SK-N-SH (cell line): Measurements from ENCODE around the gene RFTN1. TPM values are rescaled to one million over a fixed set of nuclear protein-coding genes. Genes with fewer than 3 reads are reported as not detected.
"Not testable (repeated sequence)": the region's sequence is repeated elsewhere in the genome, so short reads cannot be mapped to it uniquely, and the experiment has no call there.

Experiments
- CTCF ChIA-PET: fragments of 300-600, 350-600 bp; formaldehyde crosslinking; extraction: SDS; loops from one replicate; lab custom pipeline; 2021; lab: Yijun Ruan, JAX
- POLR2A ChIA-PET: fragments of 350-600 bp; sonication (Branson Sonifier 250); formaldehyde crosslinking; extraction: SDS; loops from one replicate; lab custom pipeline; 2020; ENCODE audit warnings: antibody characterized with exemption, inconsistent platforms; lab: Yijun Ruan, JAX
- DNase-seq: peaks from one replicate; pipeline ENCODE4 v3.0.0; 2012
- H2AFZ ChIP-seq: fragments of 200-600 bp; sonication (generic); 2 replicates; pipeline ENCODE4 v1.8.1; 2016; ENCODE audit warnings: antibody characterized with exemption, mild to moderate bottlenecking, low read depth
- H3F3A ChIP-seq: fragments of 200-600 bp; sonication (generic); replicated peaks from 2 replicates; pipeline ENCODE3; 2016; ENCODE audit warnings: antibody characterized with exemption, mild to moderate bottlenecking; ENCODE audit not compliant: insufficient read depth
- H3K27ac ChIP-seq, 2 experiments: fragments of 200-500 bp in 1 of 2; fragments of 200-600 bp in 1 of 2; sonication (Bioruptor generic) in 1 of 2; sonication (generic), shearing (Covaris generic) in 1 of 2; 2 replicates each; pipeline versions ENCODE4 v1.5.1 to v1.6.1; 2014 to 2016; ENCODE audit warnings: low read depth in 2 of 2, inconsistent platforms in 1 of 2, low read length in 1 of 2, mild to moderate bottlenecking in 1 of 2, mixed read lengths in 1 of 2
- H3K27me3 ChIP-seq: fragments of 200-600 bp; sonication (generic), shearing (Covaris generic); 2 replicates; pipeline ENCODE4 v1.6.1; 2016; ENCODE audit warnings: mixed run types; ENCODE audit not compliant: insufficient read depth
- H3K36me3 ChIP-seq, 2 experiments: fragments of 200-500 bp in 1 of 2; fragments of 200-600 bp in 1 of 2; sonication (Bioruptor generic) in 1 of 2; sonication (generic) in 1 of 2; replicated peaks in 1 of 2; 2 replicates each; pipeline versions ENCODE3 to v1.5.1; 2014 to 2016; ENCODE audit warnings: low read length in 1 of 2, mild to moderate bottlenecking in 1 of 2; ENCODE audit not compliant: insufficient read depth in 2 of 2, control insufficient read depth in 1 of 2
- H3K4me1 ChIP-seq, 2 experiments: fragments of 200-500 bp in 1 of 2; fragments of 200-600 bp in 1 of 2; sonication (Bioruptor generic) in 1 of 2; sonication (generic), shearing (Covaris generic) in 1 of 2; 2 replicates each; pipeline versions ENCODE4 v1.5.1 to v1.6.1; 2014 to 2016; ENCODE audit warnings: low read depth in 1 of 2, low read length in 1 of 2, mixed run types in 1 of 2; ENCODE audit not compliant: insufficient read depth in 2 of 2, control insufficient read depth in 1 of 2
- H3K4me2 ChIP-seq: fragments of 200-600 bp; sonication (generic), shearing (Covaris generic); 2 replicates; pipeline ENCODE4 v1.6.1; 2017; ENCODE audit warnings: mixed run types
- H3K4me3 ChIP-seq, 2 experiments: fragments of 200-500 bp in 1 of 2; fragments of 200-600 bp in 1 of 2; sonication (Bioruptor generic) in 1 of 2; sonication (generic), shearing (Covaris generic) in 1 of 2; 2 replicates each; pipeline versions ENCODE4 v1.5.1 to v1.8.1; 2014 to 2016; ENCODE audit warnings: low read depth in 2 of 2, inconsistent platforms in 1 of 2, low read length in 1 of 2, mild to moderate bottlenecking in 1 of 2, mixed read lengths in 1 of 2, moderate library complexity in 1 of 2
- H3K79me2 ChIP-seq: fragments of 200-600 bp; sonication (generic); 2 replicates; pipeline ENCODE4 v1.8.1; 2017; ENCODE audit warnings: mild to moderate bottlenecking; ENCODE audit not compliant: insufficient read depth
- H3K9ac ChIP-seq: fragments of 200-600 bp; sonication (generic); 2 replicates; pipeline ENCODE4 v1.6.1; 2017; ENCODE audit warnings: mixed run types
- H3K9me2 ChIP-seq: fragments of 200-600 bp; sonication (generic); 2 replicates; pipeline ENCODE4 v1.6.1; 2017; ENCODE audit warnings: mixed run types
- H3K9me3 ChIP-seq: fragments of 200-600 bp; sonication (generic); 2 replicates; pipeline ENCODE4 v1.6.1; 2017; ENCODE audit warnings: mixed run types, mild to moderate bottlenecking, moderate library complexity
- H4K20me1 ChIP-seq: fragments of 200-600 bp; sonication (generic); 2 replicates; pipeline ENCODE4 v1.6.1; 2017; ENCODE audit warnings: mild to moderate bottlenecking, mixed run types; ENCODE audit not compliant: insufficient read depth
- CHD2 ChIP-seq: fragments of 150-350 bp; IDR thresholded peaks from 2 replicates; pipeline ENCODE4 v1.6.1; 2018; ENCODE audit warnings: low read length; ENCODE audit not compliant: partially characterized antibody
- EP300 ChIP-seq, 2 experiments: IDR thresholded peaks; 2 replicates each; pipeline versions ENCODE4 v1.4.0 to v1.6.1; 2012; ENCODE audit warnings: borderline replicate concordance in 1 of 2, low read depth in 1 of 2, low read length in 1 of 2
- FOXJ3 ChIP-seq: sonication (generic); formaldehyde crosslinking; IDR thresholded peaks from 2 replicates; pipeline ENCODE4 v1.5.1; 2020; ENCODE audit warnings: mild to moderate bottlenecking, missing genetic modification reagents
- GABPA ChIP-seq: IDR thresholded peaks from 2 replicates; pipeline ENCODE4 v1.4.0; 2012; ENCODE audit warnings: low read depth, mild to moderate bottlenecking
- NFIC ChIP-seq: IDR thresholded peaks from 2 replicates; pipeline ENCODE4 v1.4.0; 2012; ENCODE audit warnings: borderline replicate concordance
- RAD21 ChIP-seq: IDR thresholded peaks from 2 replicates; pipeline ENCODE4 v1.6.1; 2012; ENCODE audit warnings: mild to moderate bottlenecking, low read length
- REST ChIP-seq: IDR thresholded peaks from 2 replicates; pipeline ENCODE4 v1.6.1; 2012; ENCODE audit warnings: mild to moderate bottlenecking, low read depth, low read length, moderate library complexity
- RFX5 ChIP-seq: IDR thresholded peaks from 2 replicates; pipeline ENCODE4 v1.6.1; 2012; ENCODE audit warnings: mild to moderate bottlenecking, improper control_type of control experiment, low read length
- SMC3 ChIP-seq: IDR thresholded peaks from 2 replicates; pipeline ENCODE4 v1.6.1; 2012; ENCODE audit warnings: low read depth, low read length, improper control_type of control experiment
- TCF12 ChIP-seq: IDR thresholded peaks from 2 replicates; pipeline ENCODE4 v1.4.0; 2012
- TEAD4 ChIP-seq: IDR thresholded peaks from 2 replicates; pipeline ENCODE4 v1.4.0; 2012; ENCODE audit warnings: mild to moderate bottlenecking, borderline replicate concordance; ENCODE audit not compliant: insufficient read depth
- USF1 ChIP-seq: IDR thresholded peaks from 2 replicates; pipeline ENCODE4 v1.4.0; 2012; ENCODE audit warnings: low read depth, borderline replicate concordance
- ZBTB33 ChIP-seq: IDR thresholded peaks from 2 replicates; pipeline ENCODE4 v1.4.0; 2012; ENCODE audit warnings: low read depth, borderline replicate concordance
- WGBS: methylation state at CpG from one replicate; pipeline ENCODE4 v1.1.6; 2017; ENCODE audit warnings: low lambda C conversion rate; 5-methylcytosine and 5-hydroxymethylcytosine counted together
- polyA plus RNA-seq, 3 experiments: library from polyadenylated mRNA; depleted of rRNA; stranded (reverse); fragments of >200 nt; gene quantifications; 2 replicates each; pipeline ENCODE4 v1.2.3, GENCODE V29; 2012

The RFTN1 gene
- polyA plus RNA-seq, 1 of the 3 experiments (the other 2 are of a cell fraction): 21.2 TPM

- no peak for DNase-seq
- H3K27me3 ChIP-seq: no peaks in the 10 kb centered on the region
Measured at GRCh38 chr3:16313886-16314645, 199.4 kb downstream of the RFTN1 start.

GRCh38 chr3:16311960-16312451 lies 201.5 kb downstream of the RFTN1 start:
- peaks cover 12% of the 10 kb centered on the region for H3F3A ChIP-seq
- peaks cover 17 to 47% of the 10 kb centered on the region in 2 experiments for H3K36me3 ChIP-seq
- no peaks in the 10 kb centered on the region for H3K9me2 ChIP-seq
- CTCF ChIA-PET: interaction anchor here (0.8 to 1.1 kb wide), 2 partner anchors 22 to 205 kb away, joined by 3 to 4 read pairs; no protein-coding TSS in a partner anchor
- H3K9me3 ChIP-seq: no peaks in the 10 kb centered on the region
- H3K27ac ChIP-seq: peak overlapping the region in 1 of 2 experiments; percentile 60; a peak in 2 of 4 replicates
- no peak overlapping the region for H2AFZ ChIP-seq
- POLR2A ChIA-PET: interaction anchor here (0.8 kb wide), 1 partner anchor 205 kb away, joined by 4 read pairs; no protein-coding TSS in a partner anchor
- no peak for TF ChIP-seq SMC3
- TF ChIP-seq TEAD4: no peak
- TF ChIP-seq NFIC: no peak
- TF ChIP-seq CHD2: no peak
- TF ChIP-seq REST: no peak
- TF ChIP-seq RAD21: no peak
- TF ChIP-seq EP300 (IDR thresholded peaks at IDR 0.05; ENCODE audit: borderline replicate concordance in 1 of 2, low read depth in 1 of 2, low read length in 1 of 2): no peak
- TF ChIP-seq ZBTB33: no peak
- peak; percentile 27; the same call in 1 of the 2 replicates for TF ChIP-seq RFX5
- TF ChIP-seq, all 33 proteins: peak for 1
- Histone ChIP-seq H3K4me1 (peaks cover 0 to 9% of the 10 kb centered on the region in 2 experiments; a peak in 1 of 4 replicates), H4K20me1 (no peaks in the 10 kb centered on the region), H3K9ac (no peak overlapping the region), H3K79me2 (no peaks in the 10 kb centered on the region), H3K27me3 (no peaks in the 10 kb centered on the region), H3K4me3 (no peak overlapping the region), H3K4me2 (no peak overlapping the region)
- 97% methylated on average over 3 of the region's 6 CpGs for WGBS
- no peak for DNase-seq

More at GRCh38 chr3:16313886-16314645, 199.4 kb downstream of the RFTN1 start:
- Histone ChIP-seq H3K9me2 (no peaks in the 10 kb centered on the region), H2AFZ (no peak overlapping the region), H3K27ac (no peak overlapping the region), H3K79me2 (no peaks in the 10 kb centered on the region), H3K4me1 (peaks cover 0 to 9% of the 10 kb centered on the region in 2 experiments; a peak in 1 of 4 replicates), H3K4me3 (no peak overlapping the region), H3F3A (peaks cover 12% of the 10 kb centered on the region), H3K9me3 (no peaks in the 10 kb centered on the region), H3K36me3 (peaks cover 27 to 57% of the 10 kb centered on the region in 2 experiments), H3K4me2 (no peak overlapping the region), H4K20me1 (no peaks in the 10 kb centered on the region), H3K9ac (no peak overlapping the region)
- POLR2A ChIA-PET: no interaction called here
- 97% methylated on average over 5 of the region's 5 CpGs for WGBS
- CTCF ChIA-PET: interaction anchor here (1.0 to 1.9 kb wide), 4 partner anchors 24 to 236 kb away, joined by 3 to 5 read pairs (median 4); no protein-coding TSS in a partner anchor
- TF ChIP-seq NFIC: no peak
- TF ChIP-seq TCF12: no peak
- TF ChIP-seq USF1: no peak
- no peak for TF ChIP-seq FOXJ3 (CRISPR knock-in tag)
- no peak for TF ChIP-seq GABPA

- H3K4me2 ChIP-seq, H3K27ac ChIP-seq, H4K20me1 ChIP-seq, H3K4me3 ChIP-seq, H3K27me3 ChIP-seq, CTCF ChIA-PET, H3K9me3 ChIP-seq, H3K9ac ChIP-seq, DNase-seq, POLR2A ChIA-PET, H3K79me2 ChIP-seq, H2AFZ ChIP-seq, H3K4me1 ChIP-seq, H3K9me2 ChIP-seq: not testable (repeated sequence)
- Histone ChIP-seq H3F3A (peaks cover 12% of the 10 kb centered on the region), H3K36me3 (peaks cover 21 to 39% of the 10 kb centered on the region in 2 experiments)
- WGBS: 96% methylated on average over 7 of the region's 7 CpGs
Measured at GRCh38 chr3:16310486-16310885, 203.0 kb downstream of the RFTN1 start.
